NCI-H2227 (cell line): ENCODE measurements around the gene SUOX.
A peak's percentile ranks its signal among the peaks of the same experiment; 100 is the strongest.
"Not testable (repeated sequence)": the region's sequence is repeated elsewhere in the genome, so short reads cannot be mapped to it uniquely, and the experiment has no call there.

Source experiments
- DNase-seq: peaks from one replicate; lab custom pipeline; 2025; ENCODE audit not compliant: unreplicated experiment; lab: John Stamatoyannopoulos, UW

SUOX gene

DNA sequence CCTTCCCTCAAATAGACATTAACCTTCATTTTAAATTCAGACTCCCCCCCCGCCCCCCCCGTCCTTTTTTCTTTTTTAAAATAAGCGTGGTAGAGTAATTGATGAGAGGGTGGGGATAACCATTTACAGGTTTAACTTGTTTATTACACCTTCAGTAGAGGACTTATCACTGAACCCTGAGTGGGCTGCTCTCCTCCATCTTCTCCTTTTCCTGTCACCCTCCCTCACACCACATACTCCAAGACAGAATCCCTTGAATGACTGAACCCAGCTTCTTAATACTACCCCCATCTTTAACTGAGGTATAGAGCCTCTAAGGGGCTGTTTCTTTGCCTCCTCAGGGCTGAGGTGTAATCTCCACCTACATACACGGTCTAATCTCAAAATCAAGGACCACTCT lies 20.1 kb downstream of the SUOX start:
- DNase-seq, result no peak

DNA sequence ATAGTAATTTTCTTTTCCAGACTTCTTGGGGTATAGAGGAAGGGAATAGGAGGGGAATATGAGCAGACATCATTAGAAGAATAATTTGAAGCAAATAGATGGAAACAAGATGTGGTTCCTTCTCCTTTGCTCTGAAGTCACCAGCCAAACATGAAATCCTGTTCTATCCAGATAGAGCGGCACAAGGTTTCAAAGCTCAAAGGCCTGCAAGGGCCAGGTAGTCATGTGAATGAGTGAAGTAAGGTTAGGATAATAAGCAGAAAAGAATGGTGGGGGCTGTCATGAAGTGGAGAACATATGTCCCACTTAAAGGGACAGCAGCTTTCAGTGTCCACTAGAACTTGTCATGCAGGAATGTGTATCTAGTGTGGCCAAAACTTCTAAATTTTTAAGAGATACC lies 21.3 kb downstream of the SUOX start:
- no peak for DNase-seq

GRCh38 chr12:56020423-56021184 lies 23.5 kb downstream of the SUOX start, which contains the start of gene IKZF4:
Gene IKZF4 (plus strand): TSS chr12:56021043. CDS start chr12:56021494, 451 bp downstream.
- DNase-seq, result peak; percentile 61

DNA sequence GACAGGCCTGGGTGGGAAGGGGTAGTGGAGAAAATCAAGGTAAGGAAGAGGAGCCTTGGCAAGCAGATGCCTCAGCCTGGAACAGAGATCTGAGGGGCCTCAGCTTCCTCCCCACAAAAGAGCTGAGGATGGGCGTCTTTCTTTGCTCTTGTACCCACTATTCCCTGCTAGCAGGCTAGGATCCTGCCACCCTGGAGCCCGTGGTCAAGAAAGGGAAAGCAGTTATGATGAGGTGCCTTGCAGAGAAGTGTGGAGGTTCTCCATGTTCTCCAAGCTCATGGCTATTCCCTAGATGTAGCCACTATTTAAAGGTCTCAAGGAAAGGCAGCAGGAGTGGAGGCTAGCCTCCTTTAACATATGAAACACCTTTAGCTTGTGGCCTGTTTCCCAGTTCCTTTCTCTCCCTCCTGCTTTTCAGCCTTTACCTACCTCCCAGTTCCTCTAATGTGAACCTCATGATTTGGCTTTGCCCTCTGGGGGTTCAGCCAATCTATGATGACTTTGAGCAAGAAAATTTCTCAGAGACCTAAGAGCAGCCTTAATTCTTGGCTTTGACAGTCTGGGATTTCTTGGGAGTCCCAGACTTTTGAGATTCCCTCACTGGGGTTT lies 24.9 kb downstream of the SUOX start:
- peak; percentile 21 for DNase-seq

GRCh38 chr12:56028511-56029165 lies 31.6 kb downstream of the SUOX start:
- DNase-seq, result no peak

DNA sequence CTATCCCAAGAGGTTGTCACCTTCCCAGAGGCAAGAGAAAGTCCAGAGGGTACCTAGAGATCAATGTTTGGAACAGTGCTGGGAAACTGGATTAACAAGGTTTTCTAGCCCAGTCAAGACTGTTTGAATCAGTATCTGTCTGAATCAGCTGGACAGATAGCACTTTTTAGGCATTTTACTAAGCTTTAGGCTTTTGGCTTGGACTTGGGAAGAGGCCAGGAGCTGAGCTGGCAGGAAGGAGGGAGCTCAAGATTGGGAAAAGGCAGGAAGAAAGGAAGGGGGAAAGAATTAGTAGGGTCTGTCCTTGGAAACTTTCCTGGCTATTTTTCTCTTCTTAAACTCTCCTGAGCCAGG lies 32.1 kb downstream of the SUOX start:
- DNase-seq, result no peak

- DNase-seq, result peak; percentile 48
Measured at GRCh38 chr12:56029666-56030293, 32.7 kb downstream of the SUOX start.

GRCh38 chr12:56031987-56032386 lies 34.9 kb downstream of the SUOX start:
- no peak for DNase-seq

DNA sequence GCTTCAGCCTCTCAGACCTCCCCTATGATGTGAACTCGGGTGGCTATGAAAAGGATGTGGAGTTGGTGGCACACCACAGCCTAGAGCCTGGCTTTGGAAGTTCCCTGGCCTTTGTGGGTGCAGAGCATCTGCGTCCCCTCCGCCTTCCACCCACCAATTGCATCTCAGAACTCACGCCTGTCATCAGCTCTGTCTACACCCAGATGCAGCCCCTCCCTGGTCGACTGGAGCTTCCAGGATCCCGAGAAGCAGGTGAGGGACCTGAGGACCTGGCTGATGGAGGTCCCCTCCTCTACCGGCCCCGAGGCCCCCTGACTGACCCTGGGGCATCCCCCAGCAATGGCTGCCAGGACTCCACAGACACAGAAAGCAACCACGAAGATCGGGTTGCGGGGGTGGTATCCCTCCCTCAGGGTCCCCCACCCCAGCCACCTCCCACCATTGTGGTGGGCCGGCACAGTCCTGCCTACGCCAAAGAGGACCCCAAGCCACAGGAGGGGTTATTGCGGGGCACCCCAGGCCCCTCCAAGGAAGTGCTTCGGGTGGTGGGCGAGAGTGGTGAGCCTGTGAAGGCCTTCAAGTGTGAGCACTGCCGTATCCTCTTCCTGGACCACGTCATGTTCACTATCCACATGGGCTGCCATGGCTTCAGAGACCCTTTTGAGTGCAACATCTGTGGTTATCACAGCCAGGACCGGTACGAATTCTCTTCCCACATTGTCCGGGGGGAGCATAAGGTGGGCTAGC lies 37.7 kb downstream of the SUOX start:
- DNase-seq, result no peak

GRCh38 chr12:56037161-56037560 lies 40.1 kb downstream of the SUOX start:
- DNase-seq, result no peak

GRCh38 chr12:56038022-56038655 lies 41.1 kb downstream of the SUOX start:
- no peak for DNase-seq

- DNase-seq, result no peak
Measured at GRCh38 chr12:56040151-56040550, 43.1 kb downstream of the SUOX start.

- DNase-seq, result peak; percentile 45
Measured at GRCh38 chr12:56040963-56041551, 44.0 kb downstream of the SUOX start.

- peak; percentile 97 for DNase-seq
Measured at GRCh38 chr12:56041552-56042429, 44.7 kb downstream of the SUOX start, which contains the start of gene RPS26. Gene RPS26 (plus strand): TSS chr12:56041918. CDS start chr12:56042167, 249 bp downstream.

- DNase-seq, result not testable (repeated sequence)
Measured at GRCh38 chr12:56042430-56042813, 45.3 kb downstream of the SUOX start.

- no peak for DNase-seq
Measured at GRCh38 chr12:56042843-56043242, 45.8 kb downstream of the SUOX start.

DNA sequence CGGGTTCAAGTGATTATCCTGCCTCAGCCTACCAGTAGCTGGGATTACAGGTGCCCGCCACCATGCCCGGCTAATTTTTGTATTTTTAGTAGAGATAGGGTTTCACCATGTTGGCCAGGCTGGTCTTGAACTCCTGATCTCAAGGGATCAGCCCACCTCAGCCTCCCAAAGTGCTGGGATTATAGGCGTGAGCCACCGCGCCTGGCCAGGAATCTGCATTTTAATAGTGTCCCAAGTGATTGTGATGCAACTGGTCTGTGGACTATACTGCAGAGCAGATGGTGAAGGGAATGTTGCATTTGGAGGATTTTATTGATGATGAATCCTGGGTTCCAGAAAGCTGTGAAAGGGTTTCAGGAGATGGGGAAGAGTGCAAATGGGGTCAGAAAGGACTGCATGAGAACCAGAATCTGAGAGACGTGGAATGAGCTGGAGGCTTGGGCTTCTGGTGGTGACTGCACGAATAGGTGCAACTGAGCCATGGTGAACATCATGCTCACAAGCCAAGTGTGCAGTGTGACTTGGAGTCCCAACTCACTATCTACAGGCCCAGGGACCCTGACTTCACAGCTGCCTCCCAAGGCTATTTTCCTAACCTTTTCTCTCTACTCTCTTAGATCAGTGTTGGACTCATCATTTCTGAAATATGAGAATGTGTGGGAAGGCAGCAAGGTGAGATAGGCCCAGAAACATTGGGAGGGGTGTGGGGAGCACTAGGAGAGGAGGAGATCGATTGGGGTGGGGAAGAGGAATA lies 49.1 kb downstream of the SUOX start:
- DNase-seq, result no peak

DNA sequence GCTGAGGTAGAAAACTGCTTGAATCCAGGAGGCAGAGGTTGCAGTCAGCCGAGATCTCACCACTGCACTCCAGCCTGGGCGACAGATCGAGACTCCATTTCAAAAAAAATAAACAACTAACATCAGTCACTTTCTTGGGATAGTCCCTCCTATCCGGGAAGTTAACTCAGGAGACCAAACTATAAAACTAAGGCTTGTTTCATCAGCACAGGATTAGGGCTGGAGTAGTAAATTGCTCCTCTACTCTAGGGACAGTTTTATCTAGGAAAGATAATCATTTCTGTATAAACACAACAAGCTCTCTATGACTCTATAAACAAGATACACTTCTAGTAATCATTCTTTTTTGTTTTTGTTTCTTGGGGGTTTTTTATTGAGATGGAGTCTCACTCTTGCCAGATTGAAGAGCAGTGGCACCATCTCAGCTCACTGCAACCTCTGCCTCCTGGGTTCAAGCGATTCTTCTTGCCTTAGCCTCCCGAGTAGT lies 56.4 kb downstream of the SUOX start:
- DNase-seq, result no peak
